Activated CD4-positive, alpha-beta T cell treated with anti-CD3 and anti-CD28 coated beads, Interleukin-2, amount 10 ng/mL, durations not matched to agents 24 days and 14 days (primary cell): ENCODE results near the gene FOXR1. TPM values are rescaled to one million over a fixed set of nuclear protein-coding genes. Genes with fewer than 3 reads are reported as not detected.
"Not testable (repeated sequence)": the region's sequence is repeated elsewhere in the genome, so short reads cannot be mapped to it uniquely, and the experiment has no call there.

Experiments
- DNase-seq: peaks from one replicate; pipeline ENCODE4 v3.0.0; 2022
- H3K27ac Mint-ChIP-seq: one replicate; pipeline ENCODE4 v1.8.0; 2022; ENCODE audit warnings: mild to moderate bottlenecking, mixed read lengths
- H3K27me3 Mint-ChIP-seq: one replicate; pipeline ENCODE4 v1.8.0; 2022; ENCODE audit warnings: mixed read lengths
- H3K36me3 Mint-ChIP-seq: one replicate; pipeline ENCODE4 v1.8.0; 2022; ENCODE audit warnings: low read depth, mild to moderate bottlenecking, mixed read lengths
- H3K4me1 Mint-ChIP-seq: one replicate; pipeline ENCODE4 v1.8.0; 2021; ENCODE audit warnings: mixed read lengths
- H3K4me3 Mint-ChIP-seq: one replicate; pipeline ENCODE4 v1.8.0; 2022; ENCODE audit warnings: mild to moderate bottlenecking, moderate library complexity, mixed read lengths
- H3K9me3 Mint-ChIP-seq: one replicate; pipeline ENCODE4 v1.8.0; 2021; ENCODE audit warnings: mixed read lengths
- intact Hi-C: fragments of 100-400 bp; cut with micrococcal nuclease; formaldehyde crosslinking; loops from one replicate; pipeline ENCODE4 v1.15.1; 2023
- total RNA-seq: library from RNA; stranded (reverse); gene quantifications from 2 replicates; pipeline ENCODE4 v1.2.3, GENCODE V29; 2022

The FOXR1 gene
- total RNA-seq, 1 donor from 2014 or later: not detected

- no peak overlapping the region for H3K4me3 Mint-ChIP-seq
- no peak overlapping the region for H3K27ac Mint-ChIP-seq
These were observed 40.0 kb upstream of the FOXR1 start for GRCh38 chr11:118931571-118931970.

GRCh38 chr11:118933486-118933885 lies 38.1 kb upstream of the FOXR1 start:
- Mint-ChIP-seq H3K4me1 (peaks cover 15% of the 10 kb centered on the region), H3K4me3 (no peak overlapping the region), H3K27me3 (peaks cover 3% of the 10 kb centered on the region), H3K27ac (no peak overlapping the region), H3K36me3 (no peaks in the 10 kb centered on the region), H3K9me3 (no peaks in the 10 kb centered on the region)
- DNase-seq: no peak
- intact Hi-C loops: no loop called here

More at GRCh38 chr11:118931571-118931970, 40.0 kb upstream of the FOXR1 start:
- H3K27me3 Mint-ChIP-seq: no peaks in the 10 kb centered on the region
- intact Hi-C loops: no loop called here
- DNase-seq: peak; percentile 56
- no peaks in the 10 kb centered on the region for H3K9me3 Mint-ChIP-seq
- H3K36me3 Mint-ChIP-seq: no peaks in the 10 kb centered on the region
- H3K4me1 Mint-ChIP-seq: peaks cover 31% of the 10 kb centered on the region

GRCh38 chr11:118935376-118935775 lies 36.2 kb upstream of the FOXR1 start:
- intact Hi-C loops: no loop called here
- Mint-ChIP-seq H3K4me3 (no peak overlapping the region), H3K27ac (no peak overlapping the region), H3K27me3 (peaks cover 3% of the 10 kb centered on the region), H3K36me3 (no peaks in the 10 kb centered on the region), H3K9me3 (no peaks in the 10 kb centered on the region), H3K4me1 (peaks cover 12% of the 10 kb centered on the region)
- DNase-seq: no peak

- intact Hi-C loops: no loop called here
- peak overlapping the region; percentile 35 for H3K27ac Mint-ChIP-seq
- no peaks in the 10 kb centered on the region for H3K36me3 Mint-ChIP-seq
- H3K4me3 Mint-ChIP-seq: no peak overlapping the region
- peaks cover 3% of the 10 kb centered on the region for H3K27me3 Mint-ChIP-seq
- DNase-seq: peak; percentile 56
- H3K4me1 Mint-ChIP-seq: peaks cover 16% of the 10 kb centered on the region
- H3K9me3 Mint-ChIP-seq: no peaks in the 10 kb centered on the region
These were observed 32.8 kb upstream of the FOXR1 start for GRCh38 chr11:118938491-118939403.

- intact Hi-C loops: no loop called here
- Mint-ChIP-seq H3K27me3 (peaks cover 3% of the 10 kb centered on the region), H3K9me3 (no peaks in the 10 kb centered on the region), H3K36me3 (no peaks in the 10 kb centered on the region), H3K27ac (peak overlapping the region; percentile 80), H3K4me3 (no peak overlapping the region), H3K4me1 (peaks cover 16% of the 10 kb centered on the region)
- DNase-seq: no peak
These were observed 32.1 kb upstream of the FOXR1 start for GRCh38 chr11:118939404-118939915.

- intact Hi-C loops: no loop called here
- H3K36me3 Mint-ChIP-seq: no peaks in the 10 kb centered on the region
- peak overlapping the region; percentile 56 for H3K4me3 Mint-ChIP-seq
- H3K9me3 Mint-ChIP-seq: no peaks in the 10 kb centered on the region
- peak; percentile 86 for DNase-seq
- peaks cover 16% of the 10 kb centered on the region for H3K4me1 Mint-ChIP-seq
- peak overlapping the region; percentile 80 for H3K27ac Mint-ChIP-seq
- H3K27me3 Mint-ChIP-seq: peaks cover 3% of the 10 kb centered on the region
These were observed 31.5 kb upstream of the FOXR1 start for GRCh38 chr11:118939953-118940598.

GRCh38 chr11:118947091-118947490 lies 24.5 kb upstream of the FOXR1 start:
- H3K4me3 Mint-ChIP-seq: no peak overlapping the region
- peaks cover 19% of the 10 kb centered on the region for H3K27me3 Mint-ChIP-seq
- no peak for DNase-seq
- H3K36me3 Mint-ChIP-seq: no peaks in the 10 kb centered on the region
- no peak overlapping the region for H3K27ac Mint-ChIP-seq
- H3K9me3 Mint-ChIP-seq: no peaks in the 10 kb centered on the region
- peaks cover 4% of the 10 kb centered on the region for H3K4me1 Mint-ChIP-seq
- intact Hi-C loops: no loop called here

- H3K4me3 Mint-ChIP-seq: no peak overlapping the region
- no peaks in the 10 kb centered on the region for H3K36me3 Mint-ChIP-seq
- H3K9me3 Mint-ChIP-seq: no peaks in the 10 kb centered on the region
- no peak overlapping the region for H3K27ac Mint-ChIP-seq
- DNase-seq: no peak
- intact Hi-C loops: no loop called here
- peaks cover 23% of the 10 kb centered on the region for H3K27me3 Mint-ChIP-seq
- H3K4me1 Mint-ChIP-seq: peaks cover 4% of the 10 kb centered on the region
These were observed 23.6 kb upstream of the FOXR1 start for GRCh38 chr11:118948000-118948399.

- H3K27ac Mint-ChIP-seq: no peak overlapping the region
- peaks cover 4% of the 10 kb centered on the region for H3K4me1 Mint-ChIP-seq
- no peak overlapping the region for H3K4me3 Mint-ChIP-seq
- intact Hi-C loops: no loop called here
- no peaks in the 10 kb centered on the region for H3K9me3 Mint-ChIP-seq
- no peak for DNase-seq
- no peaks in the 10 kb centered on the region for H3K36me3 Mint-ChIP-seq
- peaks cover 26% of the 10 kb centered on the region for H3K27me3 Mint-ChIP-seq
These were observed 18.3 kb upstream of the FOXR1 start for GRCh38 chr11:118953265-118953664.

GRCh38 chr11:118953976-118954375 lies 17.6 kb upstream of the FOXR1 start:
- H3K9me3 Mint-ChIP-seq, H3K36me3 Mint-ChIP-seq, DNase-seq, intact Hi-C loops, H3K4me1 Mint-ChIP-seq, H3K4me3 Mint-ChIP-seq, H3K27ac Mint-ChIP-seq: not testable (repeated sequence)
- H3K27me3 Mint-ChIP-seq: peaks cover 26% of the 10 kb centered on the region

GRCh38 chr11:118956094-118956846 lies 15.3 kb upstream of the FOXR1 start, which contains the start of gene UPK2:
Gene UPK2, plus strand, starts transcription at chr11:118956298. Its CDS starts 53 bp downstream, at chr11:118956351.
- Mint-ChIP-seq H3K36me3 (no peaks in the 10 kb centered on the region), H3K4me3 (no peak within 1 kb of the TSS), H3K9me3 (no peaks in the 10 kb centered on the region), H3K27me3 (peaks cover 26% of the 10 kb centered on the region), H3K4me1 (peaks cover 4% of the 10 kb centered on the region), H3K27ac (no peak within 1 kb of the TSS)
- intact Hi-C loops: loop anchor here (1.0 kb wide), 3 partner anchors 27 to 266 kb away; no protein-coding TSS in a partner anchor
- DNase-seq: peak; percentile 96

GRCh38 chr11:118956847-118957469 lies 14.6 kb upstream of the FOXR1 start:
- peaks cover 24% of the 10 kb centered on the region for H3K27me3 Mint-ChIP-seq
- H3K4me3 Mint-ChIP-seq: no peak overlapping the region
- no peaks in the 10 kb centered on the region for H3K36me3 Mint-ChIP-seq
- H3K27ac Mint-ChIP-seq: no peak overlapping the region
- H3K4me1 Mint-ChIP-seq: peaks cover 4% of the 10 kb centered on the region
- intact Hi-C loops: loop anchor here (1.0 kb wide), 3 partner anchors 28 to 267 kb away; no protein-coding TSS in a partner anchor
- H3K9me3 Mint-ChIP-seq: no peaks in the 10 kb centered on the region
- no peak for DNase-seq

- H3K27me3 Mint-ChIP-seq: peaks cover 24% of the 10 kb centered on the region
- intact Hi-C loops: no loop called here
- H3K4me3 Mint-ChIP-seq: no peak overlapping the region
- no peak overlapping the region for H3K27ac Mint-ChIP-seq
- H3K4me1 Mint-ChIP-seq: peaks cover 4% of the 10 kb centered on the region
- no peaks in the 10 kb centered on the region for H3K9me3 Mint-ChIP-seq
- DNase-seq: no peak
- no peaks in the 10 kb centered on the region for H3K36me3 Mint-ChIP-seq
These were observed 14.0 kb upstream of the FOXR1 start for GRCh38 chr11:118957549-118957948.
